GM21515 (cell line): Measurements from ENCODE around the gene FRS3.
A peak's percentile ranks its signal among the peaks of the same experiment; 100 is the strongest.

Experiments
- ATAC-seq: cut with Tn5 transposase; IDR thresholded peaks from one replicate; pipeline ENCODE4 v1.9.1; 2021; ENCODE audit not compliant: unreplicated experiment

Gene FRS3

GRCh38 chr6:41791984-41792383, 12.3 kb upstream of the FRS3 start:
- ATAC-seq, result no peak

GRCh38 chr6:41791305-41791704, 11.6 kb upstream of the FRS3 start:
- ATAC-seq, result no peak

- no peak for ATAC-seq
These were observed 10.3 kb upstream of the FRS3 start for GRCh38 chr6:41790045-41790444.

GRCh38 chr6:41789390-41789724, 9.7 kb upstream of the FRS3 start:
- no peak for ATAC-seq

- peak; percentile 75 for ATAC-seq
These were observed 7.7 kb upstream of the FRS3 start, which contains the start of gene TOMM6 for GRCh38 chr6:41787219-41787917. TSS of gene TOMM6 (plus strand) at chr6:41787694. CDS start at chr6:41787698, 4 bp downstream.

GRCh38 chr6:41786451-41787218, 6.9 kb upstream of the FRS3 start:
- peak; percentile 48 for ATAC-seq

GRCh38 chr6:41785689-41786450, 6.2 kb upstream of the FRS3 start:
- ATAC-seq, result no peak

- no peak for ATAC-seq
These were observed 5.6 kb upstream of the FRS3 start for GRCh38 chr6:41785254-41785653.

- ATAC-seq, result no peak
These were observed 5.0 kb upstream of the FRS3 start for GRCh38 chr6:41784581-41785171.

GRCh38 chr6:41783106-41783780, 3.5 kb upstream of the FRS3 start:
- no peak for ATAC-seq

- no peak for ATAC-seq
These were observed 1.6 kb upstream of the FRS3 start for GRCh38 chr6:41781366-41781730.

- ATAC-seq, result no peak
These were observed 1.1 kb upstream of the FRS3 start, which contains the start of gene PRICKLE4 for GRCh38 chr6:41780551-41781365. TSS of gene PRICKLE4 (plus strand) at chr6:41780782. CDS start at chr6:41783474, 2,692 bp downstream.

GRCh38 chr6:41779336-41779735, 364 bp downstream of the FRS3 start:
- ATAC-seq, result peak; percentile 2

- ATAC-seq, result no peak
These were observed 805 bp downstream of the FRS3 start for GRCh38 chr6:41778895-41779294.

- ATAC-seq, result no peak
These were observed 2.0 kb downstream of the FRS3 start for GRCh38 chr6:41777551-41778285.

- no peak for ATAC-seq
These were observed 4.3 kb downstream of the FRS3 start for GRCh38 chr6:41775293-41775882.

- ATAC-seq, result no peak
These were observed 4.9 kb downstream of the FRS3 start for GRCh38 chr6:41774841-41775240.

GRCh38 chr6:41771058-41771983, 8.4 kb downstream of the FRS3 start:
- no peak for ATAC-seq
